PFSK-1 (cell line): ENCODE measurements around the gene MACC1.

Source experiments
- FOXP2 ChIP-seq: optimal IDR thresholded peaks from 2 replicates; pipeline ENCODE3; 2011; ENCODE audit warnings: borderline replicate concordance, control low read depth, inconsistent platforms; ENCODE audit not compliant: insufficient read depth; ENCODE audit errors: extremely low read length, extremely low read depth
- POLR2AphosphoS5 ChIP-seq: IDR thresholded peaks from 2 replicates; pipeline ENCODE4 v1.6.1; 2012; ENCODE audit warnings: low read depth, mild to moderate bottlenecking, control low read depth, low read length, moderate library complexity
- REST ChIP-seq, 2 experiments: IDR thresholded peaks; 2 replicates each; pipeline versions ENCODE4 v1.6.1 to v1.8.0; 2011 to 2012; ENCODE audit warnings: low read depth in 2 of 2, low read length in 2 of 2, control low read depth in 1 of 2, inconsistent platforms in 1 of 2, mild to moderate bottlenecking in 1 of 2, moderate library complexity in 1 of 2; ENCODE audit not compliant: insufficient read depth in 1 of 2
- SIN3A ChIP-seq: IDR thresholded peaks from 2 replicates; pipeline ENCODE4 v1.6.1; 2012; ENCODE audit warnings: mild to moderate bottlenecking, low read length, moderate library complexity, borderline replicate concordance; ENCODE audit not compliant: insufficient read depth
- TAF1 ChIP-seq: IDR thresholded peaks from 2 replicates; pipeline ENCODE4 v1.6.1; 2012; ENCODE audit warnings: low read length, control low read depth, borderline replicate concordance; ENCODE audit not compliant: insufficient read depth

MACC1 gene

GRCh38 chr7:20113427-20114027 lies 103.7 kb downstream of the MACC1 start:
- no peak for TF ChIP-seq POLR2AphosphoS5
- TF ChIP-seq FOXP2: no peak

- TF ChIP-seq REST (IDR thresholded peaks at IDR 0.05; ENCODE audit: insufficient read depth in 1 of 2, low read depth in 2 of 2, low read length in 2 of 2) (no peak), POLR2AphosphoS5 (no peak), TAF1 (no peak), FOXP2 (no peak), SIN3A (no peak)
Observed at GRCh38 chr7:20112696-20113095, 104.5 kb downstream of the MACC1 start.

- TF ChIP-seq SIN3A (no peak), TAF1 (no peak), POLR2AphosphoS5 (no peak), REST (IDR thresholded peaks at IDR 0.05; ENCODE audit: insufficient read depth in 1 of 2, low read depth in 2 of 2, low read length in 2 of 2) (no peak), FOXP2 (no peak)
Observed at GRCh38 chr7:20111821-20112542, 105.2 kb downstream of the MACC1 start.

DNA sequence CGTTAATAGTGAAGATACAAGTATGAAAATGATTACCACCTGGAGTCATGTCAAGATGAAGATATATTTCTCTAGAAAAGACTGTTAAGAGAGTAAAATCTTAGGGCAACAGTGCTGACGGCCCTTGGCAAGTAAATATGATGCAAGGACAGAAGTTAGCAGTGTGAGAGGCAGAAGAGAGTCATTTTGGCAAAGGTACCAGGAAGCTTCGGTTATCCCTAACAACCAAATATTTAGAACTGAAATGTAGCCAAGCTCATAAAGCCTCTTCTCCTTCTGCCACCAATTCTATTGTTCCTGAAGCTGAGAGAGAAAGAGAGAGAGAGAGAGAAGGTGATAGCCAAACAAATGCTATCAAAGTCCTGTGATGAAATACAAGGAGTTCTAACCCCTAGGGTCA lies 109.6 kb downstream of the MACC1 start:
- no peak for TF ChIP-seq POLR2AphosphoS5
- TF ChIP-seq FOXP2: no peak
- no peak for TF ChIP-seq SIN3A
- no peak for TF ChIP-seq REST (IDR thresholded peaks at IDR 0.05; ENCODE audit: insufficient read depth in 1 of 2, low read depth in 2 of 2, low read length in 2 of 2)
- no peak for TF ChIP-seq TAF1

- TF ChIP-seq FOXP2 (no peak), SIN3A (no peak), POLR2AphosphoS5 (no peak), REST (IDR thresholded peaks at IDR 0.05; ENCODE audit: insufficient read depth in 1 of 2, low read depth in 2 of 2, low read length in 2 of 2) (no peak), TAF1 (no peak)
Observed at GRCh38 chr7:20104696-20105095, 112.5 kb downstream of the MACC1 start.
